ENCODE data around the gene PARD3B.

GRCh38 chr2:204825681-204826080 is 280.4 kb downstream of the PARD3B start:
- TF ChIP-seq ELF4 (IDR thresholded peaks at IDR 0.05): no peak
- TF ChIP-seq FOXM1 (IDR thresholded peaks at IDR 0.05; ENCODE audit: borderline replicate concordance): no peak
- TF ChIP-seq SUZ12 (IDR thresholded peaks at IDR 0.05): no peak
- TF ChIP-seq HDGF (IDR thresholded peaks at IDR 0.05; ENCODE audit: borderline replicate concordance): no peak
- TF ChIP-seq, protein P1, sequence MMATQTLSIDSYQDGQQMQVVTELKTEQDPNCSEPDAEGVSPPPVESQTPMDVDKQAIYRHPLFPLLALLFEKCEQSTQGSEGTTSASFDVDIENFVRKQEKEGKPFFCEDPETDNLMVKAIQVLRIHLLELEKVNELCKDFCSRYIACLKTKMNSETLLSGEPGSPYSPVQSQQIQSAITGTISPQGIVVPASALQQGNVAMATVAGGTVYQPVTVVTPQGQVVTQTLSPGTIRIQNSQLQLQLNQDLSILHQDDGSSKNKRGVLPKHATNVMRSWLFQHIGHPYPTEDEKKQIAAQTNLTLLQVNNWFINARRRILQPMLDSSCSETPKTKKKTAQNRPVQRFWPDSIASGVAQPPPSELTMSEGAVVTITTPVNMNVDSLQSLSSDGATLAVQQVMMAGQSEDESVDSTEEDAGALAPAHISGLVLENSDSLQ (IDR thresholded peaks at IDR 0.05): no peak
- TF ChIP-seq BHLHE40 (IDR thresholded peaks at IDR 0.05; ENCODE audit: borderline replicate concordance): no peak
- no peak for TF ChIP-seq LEF1 (IDR thresholded peaks at IDR 0.05; ENCODE audit: borderline replicate concordance)
- TF ChIP-seq CTBP1 (IDR thresholded peaks at IDR 0.05; ENCODE audit: borderline replicate concordance): no peak
